Measurements from ENCODE around the gene LRP8. TPM values are rescaled to one million over a fixed set of nuclear protein-coding genes. Genes with fewer than 3 reads are reported as not detected.

Gene LRP8
- total RNA-seq, 1 donor from 2014 or later: 12.8 TPM

GRCh38 chr1:53325326-53326087, 2.4 kb downstream of the LRP8 start:
- no peak for DNase-seq (ENCODE audit: low read depth)

DNA sequence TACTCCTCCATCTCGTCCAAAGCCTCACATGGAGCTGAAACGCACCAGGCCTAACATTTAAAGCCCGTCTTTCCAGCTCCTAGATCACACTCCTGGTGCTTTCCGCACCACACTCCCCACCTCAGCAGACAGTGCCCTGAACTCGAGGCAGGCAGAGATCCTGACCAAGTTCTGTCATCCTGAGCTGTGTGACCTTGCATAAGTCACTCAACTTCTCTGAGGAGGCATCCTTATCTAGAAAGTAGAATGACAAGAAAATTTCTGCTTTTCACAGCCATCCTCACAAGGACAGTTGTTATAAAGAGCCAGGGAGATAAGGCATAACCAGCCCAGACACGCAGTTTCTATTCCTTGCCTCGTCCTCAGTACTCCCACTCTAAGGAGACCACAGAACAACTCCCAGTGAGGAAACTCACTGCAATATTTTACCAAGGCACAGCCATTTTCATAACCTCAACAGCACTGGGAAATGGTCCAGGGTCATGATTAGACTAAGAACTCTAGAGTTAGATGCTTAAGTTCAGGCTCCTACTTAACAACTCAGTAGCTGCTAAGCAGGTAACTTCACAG, 3.1 kb downstream of the LRP8 start:
- Histone ChIP-seq H4K20me1 (ENCODE audit: insufficient read depth, low read length) (peaks cover 40% of the 10 kb centered on the region), H3K36me3 (ENCODE audit: insufficient read depth, low read length) (peaks cover 10% of the 10 kb centered on the region), H3K9ac (ENCODE audit: low read length) (no peak overlapping the region), H3K27ac (ENCODE audit: low read depth, low read length) (no peak overlapping the region), H2AFZ (ENCODE audit: low read depth, low read length) (no peak overlapping the region), H3K4me2 (ENCODE audit: low read length) (no peak overlapping the region), H3K27me3 (ENCODE audit: insufficient read depth, low read length) (no peaks in the 10 kb centered on the region), H3K79me2 (ENCODE audit: insufficient read depth, low read length) (no peaks in the 10 kb centered on the region), H3K4me3 (ENCODE audit: insufficient read depth, low read depth, low read length) (no peak overlapping the region), H3K9me3 (ENCODE audit: insufficient read depth, low read depth, low read length) (no peaks in the 10 kb centered on the region), H3K4me1 (ENCODE audit: insufficient read depth, low read length) (peaks cover 7% of the 10 kb centered on the region)
- Mint-ChIP-seq H3K27me3 (ENCODE audit: low read depth, unreplicated experiment) (peaks cover 10% of the 10 kb centered on the region), H3K4me3 (ENCODE audit: unreplicated experiment) (no peak overlapping the region), H3K36me3 (ENCODE audit: low read depth, unreplicated experiment) (peaks cover 9% of the 10 kb centered on the region), H3K4me1 (ENCODE audit: low read depth, unreplicated experiment) (no peaks in the 10 kb centered on the region), H3K27ac (ENCODE audit: unreplicated experiment) (no peak overlapping the region), H3K9me3 (ENCODE audit: unreplicated experiment) (no peaks in the 10 kb centered on the region)
- DNase-seq (ENCODE audit: low read depth): peak; percentile 21
- no peak for FAIRE-seq
- no peak for TF ChIP-seq CTCF (IDR thresholded peaks at IDR 0.05; ENCODE audit: insufficient read depth, low read depth, low read length)
- no peak for TF ChIP-seq EZH2 (IDR thresholded peaks at IDR 0.05; ENCODE audit: insufficient read depth, low read length)

More at GRCh38 chr1:53325326-53326087, 2.4 kb downstream of the LRP8 start:
- Mint-ChIP-seq H3K4me3 (ENCODE audit: unreplicated experiment) (peak overlapping the region; percentile 75), H3K27ac (ENCODE audit: unreplicated experiment) (peak overlapping the region; percentile 69), H3K36me3 (ENCODE audit: low read depth, unreplicated experiment) (peaks cover 9% of the 10 kb centered on the region), H3K4me1 (ENCODE audit: low read depth, unreplicated experiment) (no peaks in the 10 kb centered on the region), H3K27me3 (ENCODE audit: low read depth, unreplicated experiment) (peaks cover 13% of the 10 kb centered on the region), H3K9me3 (ENCODE audit: unreplicated experiment) (no peaks in the 10 kb centered on the region)
- Histone ChIP-seq H3K79me2 (ENCODE audit: insufficient read depth, low read length) (no peaks in the 10 kb centered on the region), H3K4me1 (ENCODE audit: insufficient read depth, low read length) (peaks cover 7% of the 10 kb centered on the region), H3K27me3 (ENCODE audit: insufficient read depth, low read length) (no peaks in the 10 kb centered on the region), H3K9me3 (ENCODE audit: insufficient read depth, low read depth, low read length) (no peaks in the 10 kb centered on the region), H3K27ac (ENCODE audit: low read depth, low read length) (peak overlapping the region; percentile 59), H3K4me2 (ENCODE audit: low read length) (peak overlapping the region; percentile 100), H4K20me1 (ENCODE audit: insufficient read depth, low read length) (peaks cover 35% of the 10 kb centered on the region), H2AFZ (ENCODE audit: low read depth, low read length) (peak overlapping the region; percentile 51), H3K36me3 (ENCODE audit: insufficient read depth, low read length) (peaks cover 10% of the 10 kb centered on the region), H3K9ac (ENCODE audit: low read length) (peak overlapping the region; percentile 79), H3K4me3 (ENCODE audit: insufficient read depth, low read depth, low read length) (peak overlapping the region; percentile 93)
- no peak for FAIRE-seq
- TF ChIP-seq EZH2 (IDR thresholded peaks at IDR 0.05; ENCODE audit: insufficient read depth, low read length) (no peak), CTCF (IDR thresholded peaks at IDR 0.05; ENCODE audit: insufficient read depth, low read depth, low read length) (no peak)

GRCh38 chr1:53324321-53324720, 3.5 kb downstream of the LRP8 start:
- TF ChIP-seq EZH2 (IDR thresholded peaks at IDR 0.05; ENCODE audit: insufficient read depth, low read length): no peak
- no peak for TF ChIP-seq CTCF (IDR thresholded peaks at IDR 0.05; ENCODE audit: insufficient read depth, low read depth, low read length)
- H3K36me3 Mint-ChIP-seq (ENCODE audit: low read depth, unreplicated experiment): peaks cover 9% of the 10 kb centered on the region
- no peak overlapping the region for H3K27ac Mint-ChIP-seq (ENCODE audit: unreplicated experiment)

More at GRCh38 chr1:53324321-53324720, 3.5 kb downstream of the LRP8 start:
- Histone ChIP-seq H3K27ac (ENCODE audit: low read depth, low read length) (no peak overlapping the region), H2AFZ (ENCODE audit: low read depth, low read length) (no peak overlapping the region), H4K20me1 (ENCODE audit: insufficient read depth, low read length) (peaks cover 44% of the 10 kb centered on the region), H3K4me1 (ENCODE audit: insufficient read depth, low read length) (peaks cover 7% of the 10 kb centered on the region), H3K79me2 (ENCODE audit: insufficient read depth, low read length) (no peaks in the 10 kb centered on the region), H3K9me3 (ENCODE audit: insufficient read depth, low read depth, low read length) (no peaks in the 10 kb centered on the region), H3K4me3 (ENCODE audit: insufficient read depth, low read depth, low read length) (no peak overlapping the region), H3K36me3 (ENCODE audit: insufficient read depth, low read length) (peaks cover 10% of the 10 kb centered on the region), H3K4me2 (ENCODE audit: low read length) (no peak overlapping the region), H3K27me3 (ENCODE audit: insufficient read depth, low read length) (no peaks in the 10 kb centered on the region), H3K9ac (ENCODE audit: low read length) (no peak overlapping the region)
- peaks cover 8% of the 10 kb centered on the region for H3K27me3 Mint-ChIP-seq (ENCODE audit: low read depth, unreplicated experiment)
- FAIRE-seq (no peak), DNase-seq (ENCODE audit: low read depth) (no peak)
- H3K9me3 Mint-ChIP-seq (ENCODE audit: unreplicated experiment): no peaks in the 10 kb centered on the region
- H3K4me1 Mint-ChIP-seq (ENCODE audit: low read depth, unreplicated experiment): no peaks in the 10 kb centered on the region
- no peak overlapping the region for H3K4me3 Mint-ChIP-seq (ENCODE audit: unreplicated experiment)

Data from astrocyte (in vitro differentiated cells and primary cell).